K562 (cell line): ENCODE data around the gene EOGT. TPM values are rescaled to one million over a fixed set of nuclear protein-coding genes. Genes with fewer than 3 reads are reported as not detected.

ENCODE experiments used
- ATAC-seq: fragments of 200-7000 bp; cut with Tn5 transposase; 3 replicates; pipeline ENCODE4 v1.9.1; 2020; ENCODE audit warnings: moderate library complexity
- BruUV-seq: library from RNA; stranded (reverse); fragments of 400-500 nt; replicated peaks from 2 replicates; lab custom pipeline; 2021; lab: Mats Ljungman, UMichigan
- CTCF ChIA-PET: fragments of 300-600 bp; formaldehyde crosslinking; extraction: SDS; loops from one replicate; lab custom pipeline; 2021; ENCODE audit warnings: low intra/inter-chr PET ratio; lab: Yijun Ruan, JAX
- POLR2A ChIA-PET: fragments of 300-600, 350-650 bp; sonication (Branson Sonifier 250); formaldehyde crosslinking; extraction: SDS; loops from one replicate; lab custom pipeline; 2021; ENCODE audit warnings: antibody characterized with exemption, inconsistent platforms; lab: Yijun Ruan, JAX
- DNase-seq, 4 experiments: peaks; one replicate each; pipeline versions ENCODE4 v3.0.0 to v3.0.0-alpha.2; 2011 to 2018; ENCODE audit warnings: low spot score in 3 of 4, mixed read lengths in 3 of 4; ENCODE audit errors: extremely low read depth in 1 of 4
- FAIRE-seq: peaks from 2 replicates; lab custom pipeline; 2011; peaks lifted over from hg19 to GRCh38; lab: Jason Lieb, UNC
- H2AFZ ChIP-seq: 2 replicates; pipeline ENCODE4 v1.6.0; 2011; ENCODE audit warnings: low read depth, low read length, control low read depth, inconsistent platforms
- H3K27ac ChIP-seq: fragments of 200-600 bp; 3 replicates; pipeline ENCODE4 v1.8.0; 2011; ENCODE audit warnings: low read depth, mild to moderate bottlenecking, control low read depth, inconsistent platforms, low read length, moderate library complexity, mixed read lengths; ENCODE audit errors: extremely low read depth
- H3K27me3 ChIP-seq, 2 experiments: fragments of 300-600 bp in 1 of 2; 2 replicates in 1 of 2; 3 replicates in 1 of 2; pipeline versions ENCODE4 v1.6.0 to v1.8.0; 2011; ENCODE audit warnings: inconsistent platforms in 2 of 2, low read length in 2 of 2, mild to moderate bottlenecking in 1 of 2, mixed read lengths in 1 of 2, moderate library complexity in 1 of 2; ENCODE audit not compliant: control insufficient read depth in 2 of 2, insufficient read depth in 2 of 2
- H3K36me3 ChIP-seq: fragments of 300-600 bp; 3 replicates; pipeline ENCODE4 v1.8.0; 2011; ENCODE audit warnings: mild to moderate bottlenecking, low read length, inconsistent platforms; ENCODE audit not compliant: control insufficient read depth, insufficient read depth
- H3K4me1 ChIP-seq, 2 experiments: fragments of 200-600 bp in 1 of 2; replicated peaks in 1 of 2; 2 replicates in 1 of 2; 3 replicates in 1 of 2; pipeline versions ENCODE4 v1.5.1 to v1.8.0; 2011; ENCODE audit warnings: inconsistent platforms in 2 of 2, low read length in 2 of 2, mild to moderate bottlenecking in 1 of 2, mixed read lengths in 1 of 2, moderate library complexity in 1 of 2; ENCODE audit not compliant: control insufficient read depth in 2 of 2, insufficient read depth in 2 of 2
- H3K4me2 ChIP-seq: 2 replicates; pipeline ENCODE4 v1.6.1; 2011; ENCODE audit warnings: low read length, control low read depth, inconsistent platforms, mixed read lengths; ENCODE audit not compliant: insufficient read depth
- H3K4me3 ChIP-seq: fragments of 200-600 bp; sonication (generic), shearing (Covaris generic); 2 replicates; pipeline ENCODE4 v1.5.1; 2016; ENCODE audit warnings: control low read depth, inconsistent platforms
- H3K79me2 ChIP-seq: fragments of 200-600 bp; 3 replicates; pipeline ENCODE4 v1.8.0; 2011; ENCODE audit warnings: low read length, inconsistent platforms; ENCODE audit not compliant: control insufficient read depth, insufficient read depth
- H3K9ac ChIP-seq, 2 experiments: 2 replicates each; pipeline versions ENCODE4 v1.6.0 to v1.6.1; 2011; ENCODE audit warnings: low read depth in 2 of 2, low read length in 2 of 2, control low read depth in 1 of 2, inconsistent platforms in 1 of 2, mild to moderate bottlenecking in 1 of 2, mixed read lengths in 1 of 2; ENCODE audit not compliant: insufficient read depth in 1 of 2
- H3K9me1 ChIP-seq: one replicate; pipeline ENCODE4 v1.6.0; 2011; ENCODE audit warnings: inconsistent platforms, mild to moderate bottlenecking, low read length, moderate library complexity; ENCODE audit not compliant: control insufficient read depth, insufficient read depth
- H3K9me3 ChIP-seq: replicated peaks from 2 replicates; pipeline ENCODE4 v1.5.1; 2011; ENCODE audit warnings: low read depth, low read length, inconsistent platforms; ENCODE audit not compliant: control insufficient read depth, insufficient read depth
- H4K20me1 ChIP-seq: replicated peaks from 2 replicates; pipeline ENCODE4 v1.6.1; 2011; ENCODE audit warnings: low read length, inconsistent platforms, mixed read lengths; ENCODE audit not compliant: control insufficient read depth, insufficient read depth
- DNMT1 ChIP-seq: fragments of 450-650 bp; IDR thresholded peaks from 2 replicates; pipeline ENCODE4 v1.6.1; 2016; ENCODE audit warnings: antibody characterized with exemption, mild to moderate bottlenecking
- ERF ChIP-seq: fragments of 450-650 bp; formaldehyde crosslinking; IDR thresholded peaks from 2 replicates; pipeline ENCODE4 v1.4.0; 2020; ENCODE audit warnings: mild to moderate bottlenecking, mixed read lengths
- FOXA3 ChIP-seq, 2 experiments: fragments of 450-650 bp in 1 of 2; sonication (generic) in 1 of 2; formaldehyde crosslinking; IDR thresholded peaks in 1 of 2; conservative IDR thresholded peaks in 1 of 2; 2 replicates each; pipeline versions ENCODE4 v1.4.0 to v1.8.0; 2020 to 2022; ENCODE audit warnings: mild to moderate bottlenecking in 2 of 2, missing genetic modification reagents in 1 of 2
- L3MBTL2 ChIP-seq: fragments of 450-650 bp; IDR thresholded peaks from 2 replicates; pipeline ENCODE4 v1.6.1; 2016; ENCODE audit warnings: mild to moderate bottlenecking, moderate library complexity
- NFYB ChIP-seq: IDR thresholded peaks from 2 replicates; pipeline ENCODE4 v1.6.1; 2011; ENCODE audit warnings: mild to moderate bottlenecking, moderate library complexity; ENCODE audit not compliant: insufficient read length; ENCODE audit errors: extremely low read depth
- NR2F6 ChIP-seq: fragments of 450-650 bp; formaldehyde crosslinking; IDR thresholded peaks from 2 replicates; pipeline ENCODE4 v1.4.0; 2020; ENCODE audit warnings: mild to moderate bottlenecking
- SIN3B ChIP-seq: fragments of 450-650 bp; IDR thresholded peaks from 2 replicates; pipeline ENCODE4 v1.6.1; 2017; ENCODE audit warnings: low read depth, mild to moderate bottlenecking, moderate library complexity
- TOE1 ChIP-seq, 2 experiments: fragments of 450-650 bp in 1 of 2; sonication (generic) in 1 of 2; formaldehyde crosslinking in 1 of 2; IDR thresholded peaks; 2 replicates each; pipeline versions ENCODE4 v1.7.1 to v1.8.0; 2016 to 2022; ENCODE audit warnings: borderline replicate concordance in 2 of 2, mild to moderate bottlenecking in 2 of 2, antibody characterized with exemption in 1 of 2, inconsistent platforms in 1 of 2, low read depth in 1 of 2, missing genetic modification reagents in 1 of 2, moderate library complexity in 1 of 2
- ZFX ChIP-seq: sonication (generic); formaldehyde crosslinking; IDR thresholded peaks from 2 replicates; pipeline ENCODE4 v1.8.0; 2022; ENCODE audit warnings: mild to moderate bottlenecking, missing genetic modification reagents, moderate library complexity
- ZNF146 ChIP-seq: IDR thresholded peaks from one replicate; pipeline ENCODE4 v1.6.1; 2018; ENCODE audit warnings: missing compliant biosample characterization; ENCODE audit not compliant: unreplicated experiment
- ZNF3 ChIP-seq: fragments of 250-450 bp; sonication (Bioruptor Pico); IDR thresholded peaks from 2 replicates; pipeline ENCODE4 v1.5.0; 2021; ENCODE audit warnings: mild to moderate bottlenecking, moderate library complexity
- ZNF449 ChIP-seq: fragments of 250-450 bp; sonication (Bioruptor Pico); IDR thresholded peaks from 2 replicates; pipeline ENCODE4 v1.8.0; 2022; ENCODE audit warnings: moderate library complexity, mild to moderate bottlenecking, inconsistent platforms
- ZNF518B ChIP-seq: fragments of 250-450 bp; sonication (Bioruptor Pico); IDR thresholded peaks from 2 replicates; pipeline ENCODE4 v1.5.0; 2021; ENCODE audit warnings: mild to moderate bottlenecking, moderate library complexity
- ZNF586 ChIP-seq: fragments of 450-650 bp; formaldehyde crosslinking; conservative IDR thresholded peaks from 2 replicates; pipeline ENCODE4 v1.4.0; 2020; ENCODE audit warnings: mild to moderate bottlenecking, moderate library complexity
- ZNF77 ChIP-seq: fragments of 250-450 bp; sonication (Bioruptor Pico); IDR thresholded peaks from 2 replicates; pipeline ENCODE4 v1.5.0; 2020
- WGBS: fragments of 100-300 bp; shearing (Covaris generic); methylation state at CpG from one replicate; pipeline ENCODE4 v1.1.6; 2016; ENCODE audit warnings: low coverage, mixed read lengths; ENCODE audit not compliant: insufficient coverage; ENCODE audit errors: missing lambda C conversion rate; 5-methylcytosine and 5-hydroxymethylcytosine counted together
- in situ Hi-C: fragments of 300-500 bp; cut with MboI; formaldehyde crosslinking; loops from 4 replicates; pipeline ENCODE4 v1.15.0; 2018; ENCODE audit warnings: inconsistent platforms, mixed read lengths
- intact Hi-C: fragments of 100-400 bp; cut with micrococcal nuclease; formaldehyde crosslinking; loops from 2 replicates; pipeline ENCODE4 v1.14.2; 2022
- polyA plus RNA-seq, 8 experiments: library from polyadenylated mRNA; depleted of rRNA in 4 of 8; stranded (reverse) in 5 of 8; unstranded in 3 of 8; fragments of >200 nt; fragmentation: Nextera tagmentation in 2 of 8; fragmentation: Illumina TruSeq in 1 of 8; extraction: Ambion mirVana in 2 of 8; extraction: Trizol in 1 of 8; gene quantifications; 2 replicates each; pipeline versions ENCODE4 v1.2.1 to v1.2.3, GENCODE V29; 2011 to 2014; ENCODE audit warnings: inconsistent platforms in 1 of 8, missing spikeins in 1 of 8
- total RNA-seq, 7 experiments: library from RNA; depleted of rRNA in 6 of 7; stranded (reverse); fragments of >200 nt in 6 of 7; fragmentation: Illumina TruSeq in 2 of 7; extraction: Trizol in 2 of 7; gene quantifications; 2 replicates each; pipeline versions ENCODE4 v1.2.1 to v1.2.3, GENCODE V29; 2011 to 2021; ENCODE audit warnings: low replicate concordance in 1 of 7
- TF ChIP-seq, protein P1 (sequence below): fragments of 150-350 bp; conservative IDR thresholded peaks from 2 replicates; pipeline ENCODE4 v1.6.1; 2014; ENCODE audit warnings: low read length

Gene EOGT
- total and polyA plus RNA-seq, 9 of the 15 experiments (the other 6 are each of a cell fraction or from before 2014, with no cell fraction given): 3.6 to 17.9 (median 7.4) TPM

- Histone ChIP-seq H3K36me3 (peaks cover 67% of the 10 kb centered on the region), H3K9me1 (no peaks in the 10 kb centered on the region), H3K4me2 (no peak overlapping the region), H3K27ac (no peak overlapping the region), H4K20me1 (no peaks in the 10 kb centered on the region), H2AFZ (no peak overlapping the region), H3K79me2 (no peaks in the 10 kb centered on the region), H3K27me3 (no peaks in the 10 kb centered on the region), H3K4me1 (no peaks in the 10 kb centered on the region), H3K9ac (no peak overlapping the region), H3K4me3 (no peak overlapping the region), H3K9me3 (no peaks in the 10 kb centered on the region)
- in situ Hi-C loops (no loop called here), intact Hi-C loops (no loop called here)
- FAIRE-seq: no peak
- no peak for ATAC-seq
- 97% methylated on average over 7 of the region's 7 CpGs for WGBS
- BruUV-seq: no TSS peak
- ChIA-PET CTCF (no interaction called here), POLR2A (interaction anchor here (0.6 kb wide), 1 partner anchor 9 kb away, joined by 3 read pairs; no protein-coding TSS in a partner anchor)
- no peak for DNase-seq
- TF ChIP-seq NR2F6 (CRISPR knock-in tag) (no peak), DNMT1 (no peak), FOXA3 (CRISPR knock-in tag; conservative IDR thresholded peaks at IDR 0.05 in 1 of 2, IDR thresholded peaks at IDR 0.05 in 1 of 2) (no peak), ZFX (no peak), ERF (CRISPR knock-in tag) (no peak), NFYB (no peak), ZNF518B (CRISPR knock-in tag) (no peak), ZNF586 (no peak), L3MBTL2 (no peak), SIN3B (no peak), ZNF449 (CRISPR knock-in tag) (no peak), ZNF146 (no peak), ZNF3 (CRISPR knock-in tag) (no peak), TOE1 (IDR thresholded peaks at IDR 0.05; ENCODE audit: borderline replicate concordance) (no peak), TOE1 (CRISPR knock-in tag; IDR thresholded peaks at IDR 0.05; ENCODE audit: borderline replicate concordance, low read depth) (no peak), ZNF77 (CRISPR knock-in tag) (no peak)
- TF ChIP-seq, protein P1, sequence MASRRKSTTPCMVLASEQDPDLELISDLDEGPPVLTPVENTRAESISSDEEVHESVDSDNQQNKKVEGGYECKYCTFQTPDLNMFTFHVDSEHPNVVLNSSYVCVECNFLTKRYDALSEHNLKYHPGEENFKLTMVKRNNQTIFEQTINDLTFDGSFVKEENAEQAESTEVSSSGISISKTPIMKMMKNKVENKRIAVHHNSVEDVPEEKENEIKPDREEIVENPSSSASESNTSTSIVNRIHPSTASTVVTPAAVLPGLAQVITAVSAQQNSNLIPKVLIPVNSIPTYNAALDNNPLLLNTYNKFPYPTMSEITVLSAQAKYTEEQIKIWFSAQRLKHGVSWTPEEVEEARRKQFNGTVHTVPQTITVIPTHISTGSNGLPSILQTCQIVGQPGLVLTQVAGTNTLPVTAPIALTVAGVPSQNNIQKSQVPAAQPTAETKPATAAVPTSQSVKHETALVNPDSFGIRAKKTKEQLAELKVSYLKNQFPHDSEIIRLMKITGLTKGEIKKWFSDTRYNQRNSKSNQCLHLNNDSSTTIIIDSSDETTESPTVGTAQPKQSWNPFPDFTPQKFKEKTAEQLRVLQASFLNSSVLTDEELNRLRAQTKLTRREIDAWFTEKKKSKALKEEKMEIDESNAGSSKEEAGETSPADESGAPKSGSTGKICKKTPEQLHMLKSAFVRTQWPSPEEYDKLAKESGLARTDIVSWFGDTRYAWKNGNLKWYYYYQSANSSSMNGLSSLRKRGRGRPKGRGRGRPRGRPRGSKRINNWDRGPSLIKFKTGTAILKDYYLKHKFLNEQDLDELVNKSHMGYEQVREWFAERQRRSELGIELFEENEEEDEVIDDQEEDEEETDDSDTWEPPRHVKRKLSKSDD: no peak
These were observed 20.0 kb upstream of the EOGT start for GRCh38 chr3:69033470-69033869.
